ENCODE results near the gene RNF208. TPM values are rescaled to one million over a fixed set of nuclear protein-coding genes. Genes with fewer than 3 reads are reported as not detected.
A peak's percentile ranks its signal among the peaks of the same experiment; 100 is the strongest.

RNF208 gene
- total RNA-seq, 3 donors from 2014 or later (not counting 1 experiment from before 2014, with no cell fraction given), result 0.82 to 1.6 (median 0.93) TPM

- intact Hi-C loops (cut with micrococcal nuclease), result no loop called here
- H3K27me3 ChIP-seq (ENCODE audit: control insufficient read depth, insufficient read depth, low read length), result no peaks in the 10 kb centered on the region
These were observed 43.7 kb downstream of the RNF208 start for GRCh38 chr9:137178201-137178938.

GRCh38 chr9:137176302-137177182, 45.5 kb downstream of the RNF208 start:
- peak; percentile 21 for TF ChIP-seq CTCF (IDR thresholded peaks at IDR 0.05)
- H3K36me3 Mint-ChIP-seq, result no peaks in the 10 kb centered on the region

More at GRCh38 chr9:137178201-137178938, 43.7 kb downstream of the RNF208 start:
- no peak overlapping the region for H3K27ac ChIP-seq (ENCODE audit: low read length)
- TF ChIP-seq CTCF (IDR thresholded peaks at IDR 0.05), result no peak
- H3K9me3 Mint-ChIP-seq, result no peaks in the 10 kb centered on the region
- no peaks in the 10 kb centered on the region for H3K27me3 Mint-ChIP-seq (ENCODE audit: low read depth in 2 of 2)
- no peaks in the 10 kb centered on the region for H3K4me1 Mint-ChIP-seq
- peaks cover 4% of the 10 kb centered on the region for H3K4me1 ChIP-seq (ENCODE audit: control insufficient read depth, insufficient read depth, low read length)
- no peak for DNase-seq
- ATAC-seq, result no peak
- no peaks in the 10 kb centered on the region for H3K36me3 Mint-ChIP-seq
- H3K36me3 ChIP-seq (ENCODE audit: control insufficient read depth, insufficient read depth, low read length), result peaks cover 44% of the 10 kb centered on the region
- no peak overlapping the region for H3K4me3 ChIP-seq (ENCODE audit: low read length)
- no peak overlapping the region for H3K27ac Mint-ChIP-seq
- no peaks in the 10 kb centered on the region for H3K9me3 ChIP-seq (ENCODE audit: control insufficient read depth, insufficient read depth, low read length)
- 96% methylated on average over 23 of the region's 23 CpGs for WGBS (ENCODE audit: insufficient coverage)
- no peak overlapping the region for H3K4me3 Mint-ChIP-seq

GRCh38 chr9:137175345-137175961, 46.6 kb downstream of the RNF208 start:
- intact Hi-C loops (cut with micrococcal nuclease), result no loop called here
- Histone ChIP-seq H3K27me3 (ENCODE audit: control insufficient read depth, insufficient read depth, low read length) (peaks cover 15% of the 10 kb centered on the region), H3K27ac (ENCODE audit: low read length) (no peak overlapping the region), H3K36me3 (ENCODE audit: control insufficient read depth, insufficient read depth, low read length) (peaks cover 24% of the 10 kb centered on the region), H3K4me1 (ENCODE audit: control insufficient read depth, insufficient read depth, low read length) (peaks cover 4% of the 10 kb centered on the region), H3K9me3 (ENCODE audit: control insufficient read depth, insufficient read depth, low read length) (no peaks in the 10 kb centered on the region), H3K4me3 (ENCODE audit: low read length) (no peak overlapping the region)
- Mint-ChIP-seq H3K4me1 (no peaks in the 10 kb centered on the region), H3K27me3 (ENCODE audit: low read depth in 2 of 2) (peaks cover 0 to 2% of the 10 kb centered on the region in 2 donors), H3K4me3 (no peak overlapping the region), H3K36me3 (no peaks in the 10 kb centered on the region), H3K27ac (no peak overlapping the region), H3K9me3 (no peaks in the 10 kb centered on the region)
- no peak for TF ChIP-seq CTCF (IDR thresholded peaks at IDR 0.05)
- 68% methylated on average over 33 of the region's 33 CpGs for WGBS (ENCODE audit: insufficient coverage)
- DNase-seq, result peak in 1 of 2 donors; percentile 40
- peak in 1 of 3 donors; percentile 6 for ATAC-seq

More at GRCh38 chr9:137176302-137177182, 45.5 kb downstream of the RNF208 start:
- Mint-ChIP-seq H3K4me3 (no peak overlapping the region), H3K27ac (no peak overlapping the region), H3K4me1 (no peaks in the 10 kb centered on the region), H3K27me3 (ENCODE audit: low read depth in 2 of 2) (no peaks in the 10 kb centered on the region), H3K9me3 (no peaks in the 10 kb centered on the region)
- DNase-seq (peak in 1 of 2 donors; percentile 57), ATAC-seq (peak in 2 of 3 donors; percentile 51 to 68)
- peaks cover 4% of the 10 kb centered on the region for H3K4me1 ChIP-seq (ENCODE audit: control insufficient read depth, insufficient read depth, low read length)
- peaks cover 4% of the 10 kb centered on the region for H3K27me3 ChIP-seq (ENCODE audit: control insufficient read depth, insufficient read depth, low read length)
- WGBS (ENCODE audit: insufficient coverage), result 69% methylated on average over 17 of the region's 17 CpGs
- peaks cover 30% of the 10 kb centered on the region for H3K36me3 ChIP-seq (ENCODE audit: control insufficient read depth, insufficient read depth, low read length)
- H3K4me3 ChIP-seq (ENCODE audit: low read length), result no peak overlapping the region
- intact Hi-C loops (cut with micrococcal nuclease), result no loop called here
- no peak overlapping the region for H3K27ac ChIP-seq (ENCODE audit: low read length)
- H3K9me3 ChIP-seq (ENCODE audit: control insufficient read depth, insufficient read depth, low read length), result no peaks in the 10 kb centered on the region
